Measurements from ENCODE around the gene PANX1.

GRCh38 chr11:94168882-94169281, 40.2 kb downstream of the PANX1 start:
- TF ChIP-seq CTCF (IDR thresholded peaks at IDR 0.05) (no peak), POLR2A (IDR thresholded peaks at IDR 0.05) (no peak), POLR2AphosphoS5 (IDR thresholded peaks at IDR 0.05) (no peak)
